Kidney (tissue), 14 donors: ENCODE data around the gene DNMBP. TPM values are rescaled to one million over a fixed set of nuclear protein-coding genes. Genes with fewer than 3 reads are reported as not detected.
A peak's percentile ranks its signal among the peaks of the same experiment; 100 is the strongest.

ENCODE experiments used
- DNase-seq, 5 donors: peaks; one replicate each; pipeline ENCODE4 v3.0.0-alpha.2; 2013 to 2020
- FAIRE-seq: peaks from 2 replicates; lab custom pipeline; 2012; peaks lifted over from hg19 to GRCh38; lab: Jason Lieb, UNC
- H3K27ac ChIP-seq, 2 donors: one replicate each; pipeline ENCODE4 v1.7.0; 2013; ENCODE audit warnings: low read depth in 2 of 2, low read length in 2 of 2, inconsistent platforms in 1 of 2
- H3K27me3 ChIP-seq: one replicate; pipeline ENCODE4 v1.7.1; 2013; ENCODE audit warnings: low read length, inconsistent platforms; ENCODE audit not compliant: control insufficient read depth, insufficient read depth
- H3K36me3 ChIP-seq, 3 donors: one replicate each; pipeline versions ENCODE4 v1.7.0 to v1.7.1; 2013; ENCODE audit warnings: low read length in 3 of 3, control low read depth in 1 of 3, inconsistent platforms in 1 of 3; ENCODE audit not compliant: insufficient read depth in 3 of 3, control insufficient read depth in 2 of 3
- H3K4me1 ChIP-seq, 3 donors: one replicate each; pipeline versions ENCODE4 v1.7.0 to v1.7.1; 2013; ENCODE audit warnings: low read length in 3 of 3, inconsistent platforms in 1 of 3, low read depth in 1 of 3; ENCODE audit not compliant: control insufficient read depth in 2 of 3, insufficient read depth in 2 of 3
- H3K4me3 ChIP-seq, 3 donors: one replicate each; pipeline versions ENCODE4 v1.7.0 to v1.8.1; 2013; ENCODE audit warnings: low read length in 3 of 3, control low read depth in 1 of 3, inconsistent platforms in 1 of 3
- H3K9ac ChIP-seq, 3 donors: one replicate each; pipeline versions ENCODE4 v1.7.0 to v1.7.1; 2013; ENCODE audit warnings: low read length in 3 of 3, control low read depth in 1 of 3, inconsistent platforms in 1 of 3
- H3K9me3 ChIP-seq, 3 donors: one replicate each; pipeline versions ENCODE4 v1.7.0 to v1.7.1; 2013; ENCODE audit warnings: low read length in 3 of 3, control low read depth in 1 of 3, inconsistent platforms in 1 of 3; ENCODE audit not compliant: control insufficient read depth in 2 of 3, insufficient read depth in 1 of 3
- CTCF ChIP-seq: IDR thresholded peaks from 3 replicates; pipeline ENCODE4 v1.5.1; 2012; ENCODE audit warnings: mild to moderate bottlenecking, moderate library complexity, borderline replicate concordance; ENCODE audit not compliant: insufficient read depth; ENCODE audit errors: extremely low read depth
- intact Hi-C: fragments of 100-400 bp; cut with DNase I; formaldehyde crosslinking; loops from one replicate; pipeline ENCODE4 v1.11.1; 2022
- polyA plus RNA-seq: library from polyadenylated mRNA; stranded (reverse); fragments of 350-450 nt; fragmentation: Illumina TruSeq; extraction: RNeasy Lipid Tissue Mini Kit (QIAGEN cat#74804); gene quantifications from one replicate; pipeline ENCODE4 v1.2.3, GENCODE V29; 2014; ENCODE audit warnings: low read depth, low replicate concordance; ENCODE audit not compliant: insufficient read depth
- total RNA-seq: library from RNA; stranded (reverse); fragmentation: NEBNext Ultra II Directional; extraction: Animal tissue kit (Norgen Biotek cat#: 25700); gene quantifications from one replicate; pipeline ENCODE4 v1.2.1, GENCODE V29; 2021
- donor health status: control.
- donor health status: control.
- donor health status: control.
- donor health status: control.
- donor health status: control.
- donor health status: DM: yes; HTN: yes; CAD: no.
- donor health status: Normal renal cell carcinoma (clear cell type).

Gene DNMBP
- total and polyA plus RNA-seq, 2 donors from 2014 or later, result 11.6 to 23.7 TPM

GRCh38 chr10:99859585-99859984, 150.2 kb downstream of the DNMBP start:
- DNase-seq (peak in 3 of 5 donors; percentile 39 to 47 (median 39)), FAIRE-seq (no peak)
- H3K36me3 ChIP-seq, result no peaks in the 10 kb centered on the region
- H3K4me1 ChIP-seq, result no peaks in the 10 kb centered on the region
- no peaks in the 10 kb centered on the region for H3K9me3 ChIP-seq
- no peak overlapping the region for H3K9ac ChIP-seq
- no peak overlapping the region for H3K4me3 ChIP-seq
- peak; percentile 20 for TF ChIP-seq CTCF
- no peak overlapping the region for H3K27ac ChIP-seq
- intact Hi-C loops, result no loop called here
- H3K27me3 ChIP-seq, result no peaks in the 10 kb centered on the region

GRCh38 chr10:99858849-99859248, 150.9 kb downstream of the DNMBP start:
- DNase-seq (peak in 3 of 5 donors; percentile 53 to 59 (median 53)), FAIRE-seq (no peak)
- no peak overlapping the region for H3K4me3 ChIP-seq
- H3K9me3 ChIP-seq, result no peaks in the 10 kb centered on the region
- no peak overlapping the region for H3K9ac ChIP-seq
- no peaks in the 10 kb centered on the region for H3K27me3 ChIP-seq
- H3K36me3 ChIP-seq, result no peaks in the 10 kb centered on the region
- no peak overlapping the region for H3K27ac ChIP-seq
- intact Hi-C loops, result no loop called here
- no peaks in the 10 kb centered on the region for H3K4me1 ChIP-seq
- TF ChIP-seq CTCF, result no peak

- Histone ChIP-seq H3K4me1 (no peaks in the 10 kb centered on the region), H3K9me3 (no peaks in the 10 kb centered on the region), H3K27me3 (no peaks in the 10 kb centered on the region), H3K36me3 (peaks cover 0 to 7% (median 3%) of the 10 kb centered on the region in 3 donors), H3K27ac (no peak overlapping the region), H3K4me3 (no peak overlapping the region), H3K9ac (no peak overlapping the region)
- FAIRE-seq, result no peak
- intact Hi-C loops, result no loop called here
- no peak for TF ChIP-seq CTCF
- DNase-seq, result no peak
Measured at GRCh38 chr10:99855479-99856071, 154.2 kb downstream of the DNMBP start.
